Muscle layer of duodenum (tissue), 2 donors: Measurements from ENCODE around the gene PRKAR2B.

ENCODE experiments used
- H3K27ac ChIP-seq: one replicate; pipeline ENCODE4 v1.7.0; 2013; ENCODE audit warnings: mild to moderate bottlenecking, low read length
- H3K27me3 ChIP-seq: one replicate; pipeline ENCODE4 v1.7.0; 2013; ENCODE audit warnings: low read depth, mild to moderate bottlenecking, control low read depth, low read length
- H3K36me3 ChIP-seq, 2 donors: one replicate each; pipeline ENCODE4 v1.7.0; 2013; ENCODE audit warnings: low read length in 2 of 2, control low read depth in 1 of 2, mild to moderate bottlenecking in 1 of 2; ENCODE audit not compliant: insufficient read depth in 2 of 2, control insufficient read depth in 1 of 2
- H3K4me1 ChIP-seq, 2 donors: one replicate each; pipeline ENCODE4 v1.7.0; 2013; ENCODE audit warnings: low read length in 2 of 2, mild to moderate bottlenecking in 2 of 2, control low read depth in 1 of 2, moderate library complexity in 1 of 2; ENCODE audit not compliant: insufficient read depth in 2 of 2, control insufficient read depth in 1 of 2
- H3K4me3 ChIP-seq, 2 donors: one replicate each; pipeline ENCODE4 v1.7.0; 2013; ENCODE audit warnings: low read length in 2 of 2, low read depth in 1 of 2, mild to moderate bottlenecking in 1 of 2
- H3K9me3 ChIP-seq, 2 donors: one replicate each; pipeline ENCODE4 v1.7.0; 2013; ENCODE audit warnings: low read length in 2 of 2, control low read depth in 1 of 2, mild to moderate bottlenecking in 1 of 2; ENCODE audit not compliant: control insufficient read depth in 1 of 2
- donor health status: healthy.

PRKAR2B gene

DNA sequence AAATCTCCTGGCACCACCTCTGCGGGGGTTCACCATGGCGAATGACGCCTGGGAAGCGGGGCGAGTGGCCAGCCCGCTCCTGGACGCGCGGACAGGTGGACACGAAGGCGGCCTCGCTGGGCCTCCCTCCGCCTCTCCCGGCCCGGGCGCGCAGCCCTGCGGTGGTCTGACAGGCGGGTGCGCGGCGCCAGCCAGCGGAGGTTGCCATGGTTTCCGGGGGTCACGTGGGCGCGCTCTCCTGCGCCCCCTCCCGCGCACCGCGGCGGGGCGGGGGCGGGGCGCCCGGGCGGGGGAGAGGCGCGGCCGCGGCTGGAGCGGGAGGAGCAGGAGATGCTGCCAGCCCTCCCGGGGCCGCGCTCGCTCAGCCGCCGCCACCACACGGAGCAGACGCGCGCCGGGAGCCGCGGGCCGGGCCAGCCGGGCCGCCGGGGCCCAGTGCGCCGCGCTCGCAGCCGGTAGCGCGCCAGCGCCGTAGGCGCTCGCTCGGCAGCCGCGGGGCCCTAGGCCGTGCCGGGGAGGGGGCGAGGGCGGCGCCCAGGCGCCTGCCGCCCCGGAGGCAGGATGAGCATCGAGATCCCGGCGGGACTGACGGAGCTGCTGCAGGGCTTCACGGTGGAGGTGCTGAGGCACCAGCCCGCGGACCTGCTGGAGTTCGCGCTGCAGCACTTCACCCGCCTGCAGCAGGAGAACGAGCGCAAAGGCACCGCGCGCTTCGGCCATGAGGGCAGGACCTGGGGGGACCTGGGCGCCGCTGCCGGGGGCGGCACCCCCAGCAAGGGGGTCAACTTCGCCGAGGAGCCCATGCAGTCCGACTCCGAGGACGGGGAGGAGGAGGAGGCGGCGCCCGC, at the start of gene PRKAR2B:
Gene PRKAR2B, plus strand, starts transcription at position 359 of the 848 bp plus-strand sequence. Its CDS starts 203 bp downstream, at position 562.
- Histone ChIP-seq H3K4me1 (peaks cover 3 to 5% of the 10 kb centered on the region in 2 donors), H3K36me3 (no peaks in the 10 kb centered on the region), H3K27ac (peak within 1 kb of the TSS; percentile 58), H3K9me3 (no peaks in the 10 kb centered on the region), H3K27me3 (peaks cover 4% of the 10 kb centered on the region), H3K4me3 (peak within 1 kb of the TSS; percentile 77 to 89)

DNA sequence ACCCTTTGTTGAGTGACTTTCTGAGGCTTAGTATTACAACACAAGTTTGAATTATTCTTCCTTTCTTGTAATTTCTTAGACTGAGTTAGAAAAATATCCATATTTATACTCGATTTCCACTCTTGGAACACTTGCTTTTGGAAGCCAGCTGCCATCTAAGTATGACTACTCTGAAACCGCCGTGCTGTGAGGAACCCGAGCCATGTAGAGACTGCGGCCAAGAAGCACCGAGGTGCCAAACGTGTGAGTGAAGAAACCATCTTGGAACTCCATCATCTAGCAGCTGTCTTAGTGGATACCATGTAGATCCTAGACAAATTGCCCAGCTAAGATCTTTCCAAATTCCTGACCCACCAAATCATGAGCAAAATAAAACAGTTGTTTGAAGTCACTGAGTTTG, 49.7 kb upstream of the PRKAR2B start:
- H3K4me3 ChIP-seq = no peak overlapping the region
- no peaks in the 10 kb centered on the region for H3K9me3 ChIP-seq
- no peaks in the 10 kb centered on the region for H3K27me3 ChIP-seq
- no peak overlapping the region for H3K27ac ChIP-seq
- H3K36me3 ChIP-seq = no peaks in the 10 kb centered on the region
- no peaks in the 10 kb centered on the region for H3K4me1 ChIP-seq

DNA sequence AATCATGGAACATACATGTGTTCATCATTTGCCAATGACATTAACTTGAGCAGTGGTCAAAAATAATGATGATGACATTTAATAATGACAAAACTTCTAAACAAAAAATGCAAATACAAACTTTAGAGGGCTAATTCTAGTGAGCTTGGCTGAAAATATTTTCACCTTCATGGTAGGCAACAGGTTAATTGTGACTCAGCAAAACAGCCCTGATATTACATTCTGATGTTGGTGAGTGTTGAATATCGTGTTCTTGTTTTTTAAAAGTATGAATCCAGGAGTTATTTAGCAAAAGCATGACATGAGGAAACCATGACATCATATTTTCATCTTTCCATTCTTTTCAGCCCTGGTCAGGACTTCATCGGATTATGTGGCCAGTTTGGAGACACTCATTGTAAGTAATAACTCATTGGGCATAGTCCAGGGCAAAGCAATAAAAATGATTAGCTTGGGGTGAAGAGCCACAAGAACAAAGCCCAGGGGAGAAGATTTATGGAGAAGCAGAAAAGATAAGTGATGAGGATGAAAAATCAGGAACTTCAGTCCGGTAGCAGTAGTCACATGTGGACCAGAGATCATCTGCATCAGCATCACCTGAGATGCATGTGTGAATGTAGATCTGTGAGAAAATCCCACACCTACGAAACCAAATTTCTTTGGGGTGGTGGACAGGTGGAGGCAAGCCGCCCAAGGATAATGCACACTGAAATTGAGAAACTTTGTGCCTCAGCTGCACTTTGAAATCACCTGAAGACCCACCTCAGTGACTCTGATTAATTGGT, 46.8 kb upstream of the PRKAR2B start:
- H3K4me3 ChIP-seq = no peak overlapping the region
- H3K36me3 ChIP-seq = no peaks in the 10 kb centered on the region
- no peaks in the 10 kb centered on the region for H3K4me1 ChIP-seq
- no peaks in the 10 kb centered on the region for H3K9me3 ChIP-seq
- no peak overlapping the region for H3K27ac ChIP-seq
- H3K27me3 ChIP-seq = no peaks in the 10 kb centered on the region

- Histone ChIP-seq H3K27me3 (no peaks in the 10 kb centered on the region), H3K4me3 (no peak overlapping the region), H3K36me3 (no peaks in the 10 kb centered on the region), H3K4me1 (no peaks in the 10 kb centered on the region), H3K27ac (no peak overlapping the region), H3K9me3 (no peaks in the 10 kb centered on the region)
These were observed 45.5 kb upstream of the PRKAR2B start for GRCh38 chr7:106999023-106999422.

DNA sequence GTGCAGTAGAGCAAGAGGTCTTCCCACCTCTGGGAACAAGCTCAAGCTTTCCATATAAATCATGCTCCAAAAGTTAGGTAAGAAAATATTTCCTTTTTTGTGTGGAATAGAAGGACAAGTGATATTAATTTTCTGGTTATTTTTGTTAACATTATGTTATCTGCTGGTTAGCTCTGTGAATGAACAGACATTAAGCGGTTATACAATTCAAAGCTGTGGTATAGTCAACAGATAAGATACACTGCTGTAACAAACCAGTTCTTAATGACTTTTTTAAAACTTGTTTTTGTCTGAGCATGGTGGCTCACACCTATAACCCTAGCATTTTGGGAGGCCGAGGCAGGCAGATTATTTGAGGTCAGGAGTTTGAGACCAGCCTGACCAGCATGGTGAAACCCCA, 43.0 kb upstream of the PRKAR2B start:
- H3K27me3 ChIP-seq = no peaks in the 10 kb centered on the region
- no peaks in the 10 kb centered on the region for H3K4me1 ChIP-seq
- H3K9me3 ChIP-seq = no peaks in the 10 kb centered on the region
- no peak overlapping the region for H3K27ac ChIP-seq
- no peak overlapping the region for H3K4me3 ChIP-seq
- H3K36me3 ChIP-seq = no peaks in the 10 kb centered on the region

GRCh38 chr7:107002126-107002525, 42.4 kb upstream of the PRKAR2B start:
- Histone ChIP-seq H3K27ac (no peak overlapping the region), H3K4me3 (no peak overlapping the region), H3K36me3 (no peaks in the 10 kb centered on the region), H3K27me3 (no peaks in the 10 kb centered on the region), H3K9me3 (no peaks in the 10 kb centered on the region), H3K4me1 (no peaks in the 10 kb centered on the region)

DNA sequence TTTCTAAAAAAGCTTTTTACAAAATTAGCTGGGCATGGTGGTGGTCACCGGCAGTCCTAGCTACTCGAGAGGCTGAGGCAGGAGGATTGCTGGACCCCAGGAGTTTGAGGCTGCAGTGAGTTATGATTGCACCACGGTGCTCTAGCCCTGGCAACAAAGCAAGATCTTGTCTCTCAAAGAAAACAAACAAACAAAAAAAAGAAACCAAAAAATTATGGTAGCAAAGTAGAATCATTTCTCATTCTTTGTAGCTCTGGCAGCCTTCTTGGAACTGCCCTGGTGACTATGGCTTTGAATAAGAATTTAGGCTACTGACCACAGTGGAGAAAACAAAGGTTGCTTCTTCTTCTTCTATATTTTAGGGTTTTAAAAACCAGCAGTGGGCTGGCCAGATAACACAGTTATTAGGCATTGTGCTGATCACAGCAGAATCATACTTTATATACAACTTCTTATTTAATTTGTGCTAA, 41.9 kb upstream of the PRKAR2B start:
- H3K9me3 ChIP-seq = no peaks in the 10 kb centered on the region
- H3K27me3 ChIP-seq = no peaks in the 10 kb centered on the region
- no peaks in the 10 kb centered on the region for H3K4me1 ChIP-seq
- no peak overlapping the region for H3K4me3 ChIP-seq
- no peak overlapping the region for H3K27ac ChIP-seq
- no peaks in the 10 kb centered on the region for H3K36me3 ChIP-seq

GRCh38 chr7:107007007-107007891, 37.3 kb upstream of the PRKAR2B start:
- no peaks in the 10 kb centered on the region for H3K36me3 ChIP-seq
- H3K27ac ChIP-seq = no peak overlapping the region
- no peak overlapping the region for H3K4me3 ChIP-seq
- H3K27me3 ChIP-seq = no peaks in the 10 kb centered on the region
- no peaks in the 10 kb centered on the region for H3K9me3 ChIP-seq
- no peaks in the 10 kb centered on the region for H3K4me1 ChIP-seq

GRCh38 chr7:107007892-107008287, 36.6 kb upstream of the PRKAR2B start:
- H3K4me3 ChIP-seq = no peak overlapping the region
- no peaks in the 10 kb centered on the region for H3K36me3 ChIP-seq
- no peaks in the 10 kb centered on the region for H3K4me1 ChIP-seq
- no peak overlapping the region for H3K27ac ChIP-seq
- H3K9me3 ChIP-seq = no peaks in the 10 kb centered on the region
- no peaks in the 10 kb centered on the region for H3K27me3 ChIP-seq

DNA sequence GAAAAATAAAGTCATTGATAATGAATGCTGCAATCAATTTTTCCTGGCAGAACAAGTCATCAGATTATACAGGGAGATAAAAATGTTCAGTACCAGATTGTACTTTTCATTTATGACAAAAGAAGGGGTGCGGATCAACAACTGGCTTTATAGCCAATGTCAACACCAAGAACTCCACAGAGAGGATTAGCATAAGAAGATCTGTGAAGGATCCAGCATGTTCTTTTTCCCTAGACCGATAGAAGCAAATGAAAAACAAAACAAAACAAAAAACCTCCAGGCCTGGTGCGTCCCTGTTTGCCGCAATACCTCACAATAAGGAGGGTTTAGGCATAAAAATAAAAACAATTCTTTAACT, 34.7 kb upstream of the PRKAR2B start:
- Histone ChIP-seq H3K4me1 (no peaks in the 10 kb centered on the region), H3K4me3 (no peak overlapping the region), H3K27me3 (no peaks in the 10 kb centered on the region), H3K9me3 (no peaks in the 10 kb centered on the region), H3K27ac (no peak overlapping the region), H3K36me3 (no peaks in the 10 kb centered on the region)

DNA sequence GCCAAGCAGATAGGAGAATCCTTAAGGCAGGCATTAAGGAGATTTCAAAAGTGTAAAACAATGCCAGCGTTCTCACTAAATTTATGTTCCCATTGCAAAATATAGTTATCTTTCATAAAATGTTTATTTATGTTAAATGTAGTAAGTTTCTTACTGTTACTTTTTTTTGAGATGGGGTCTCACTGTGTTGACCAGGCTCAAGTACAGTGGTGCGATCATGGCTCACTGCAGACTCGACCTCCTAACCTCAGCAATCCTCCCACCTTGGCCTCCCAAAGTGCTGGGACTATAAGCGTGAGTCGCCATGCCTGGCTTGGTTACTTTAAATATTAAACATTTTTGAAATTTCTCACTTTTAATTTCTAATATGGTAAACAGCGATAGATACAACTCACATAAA, 31.8 kb upstream of the PRKAR2B start:
- no peak overlapping the region for H3K4me3 ChIP-seq
- no peak overlapping the region for H3K27ac ChIP-seq
- H3K27me3 ChIP-seq = no peaks in the 10 kb centered on the region
- H3K36me3 ChIP-seq = no peaks in the 10 kb centered on the region
- no peaks in the 10 kb centered on the region for H3K9me3 ChIP-seq
- no peaks in the 10 kb centered on the region for H3K4me1 ChIP-seq
